Measurements from ENCODE around the gene TMEM163. TPM values are rescaled to one million over a fixed set of nuclear protein-coding genes. Genes with fewer than 3 reads are reported as not detected.
"Not testable (repeated sequence)": the region's sequence is repeated elsewhere in the genome, so short reads cannot be mapped to it uniquely, and the experiment has no call there.

Gene TMEM163
- polyA plus RNA-seq, 1 donor = 0.72 TPM

- peak; percentile 2 for DNase-seq
Observed at GRCh38 chr2:134610871-134611270, 107.9 kb downstream of the TMEM163 start.

DNA sequence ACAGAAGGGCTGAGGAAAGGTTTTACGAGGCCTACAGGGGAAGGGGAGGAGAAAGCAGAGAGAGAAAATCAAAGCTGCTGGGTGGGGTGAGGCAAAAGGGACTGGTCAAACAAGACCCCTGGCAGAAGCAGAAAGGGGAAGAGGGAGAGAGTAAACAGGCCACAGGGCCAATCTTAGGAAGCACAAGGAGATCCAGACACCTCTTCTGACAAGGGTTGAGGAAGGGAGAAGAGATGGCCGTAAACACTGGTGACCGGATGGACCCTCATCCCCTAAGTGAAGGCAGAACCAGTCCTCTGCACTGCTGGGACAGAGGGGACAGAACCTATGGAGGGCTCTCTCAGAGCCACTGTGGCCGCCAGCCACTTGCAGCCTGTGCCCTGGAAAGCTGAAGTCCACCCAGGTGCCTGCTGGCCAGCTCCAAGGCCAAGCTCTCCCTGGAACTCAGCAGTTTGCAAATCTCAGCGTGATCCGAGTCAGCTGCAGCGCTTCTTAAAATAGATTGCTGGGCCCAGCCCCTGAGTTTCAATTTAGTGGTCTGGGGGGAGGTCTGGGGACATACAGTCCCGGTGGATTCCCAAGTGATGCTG, 108.8 kb downstream of the TMEM163 start:
- DNase-seq = peak; percentile 23

DNA sequence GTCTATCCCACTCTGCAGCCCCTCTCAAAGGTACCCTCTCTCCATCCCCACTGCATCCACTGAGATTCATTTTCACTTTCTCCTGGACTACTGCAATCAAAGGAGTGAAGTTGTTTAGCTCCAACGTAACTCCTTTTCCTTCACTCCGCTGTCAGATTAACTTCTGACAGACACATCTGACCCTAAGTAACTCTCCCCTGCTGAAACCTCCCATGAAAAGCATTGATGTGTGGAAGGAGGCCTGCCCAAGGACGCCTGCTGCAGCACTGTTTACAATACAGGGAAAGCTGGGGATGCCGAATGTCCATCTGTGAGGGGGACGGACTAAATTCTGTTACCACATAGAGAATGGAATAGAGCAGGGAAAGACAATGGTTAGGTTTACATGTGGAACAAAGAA, 114.8 kb downstream of the TMEM163 start:
- DNase-seq = no peak

GRCh38 chr2:134602666-134603065, 116.1 kb downstream of the TMEM163 start:
- no peak for DNase-seq

DNA sequence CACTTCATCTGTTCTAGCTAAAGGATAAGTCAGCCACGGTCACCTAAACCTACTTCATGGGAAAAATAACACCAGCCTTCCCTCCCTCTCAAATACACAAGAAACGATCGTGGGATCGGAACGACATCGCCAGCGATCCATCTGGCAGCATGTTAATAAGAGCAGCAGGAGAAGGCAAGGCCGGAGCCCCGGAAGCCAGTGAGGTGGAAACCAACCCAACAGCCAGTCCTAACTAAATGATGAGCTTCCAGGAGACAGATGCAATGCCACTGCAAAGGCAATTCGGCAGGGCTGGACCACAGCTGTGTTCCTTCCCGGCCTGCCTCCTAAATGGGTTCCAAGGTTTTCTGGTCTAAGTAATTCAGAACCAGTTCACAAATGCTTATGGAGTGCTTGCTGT, 117.5 kb downstream of the TMEM163 start:
- DNase-seq = no peak

GRCh38 chr2:134600208-134600607, 118.6 kb downstream of the TMEM163 start:
- DNase-seq = no peak

DNA sequence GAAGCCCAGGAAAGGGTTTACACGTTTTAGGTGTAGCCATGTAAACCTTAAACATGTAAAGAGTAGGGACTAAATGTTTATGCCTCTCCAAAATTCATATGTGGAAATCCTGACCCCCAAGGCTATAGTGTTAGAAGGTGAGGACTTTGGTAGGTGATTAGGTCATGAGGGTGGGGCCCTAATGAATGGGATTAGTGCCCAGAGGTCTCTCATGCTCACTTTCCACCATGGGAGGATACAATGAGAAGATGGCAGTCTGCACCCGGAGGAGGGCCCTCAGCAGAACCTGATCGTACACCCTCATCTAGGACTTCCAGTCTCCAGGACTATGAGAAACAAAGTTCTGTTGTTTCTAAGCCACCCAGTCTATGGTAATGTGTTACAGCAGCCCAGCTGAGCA, 119.6 kb downstream of the TMEM163 start:
- DNase-seq = no peak

DNA sequence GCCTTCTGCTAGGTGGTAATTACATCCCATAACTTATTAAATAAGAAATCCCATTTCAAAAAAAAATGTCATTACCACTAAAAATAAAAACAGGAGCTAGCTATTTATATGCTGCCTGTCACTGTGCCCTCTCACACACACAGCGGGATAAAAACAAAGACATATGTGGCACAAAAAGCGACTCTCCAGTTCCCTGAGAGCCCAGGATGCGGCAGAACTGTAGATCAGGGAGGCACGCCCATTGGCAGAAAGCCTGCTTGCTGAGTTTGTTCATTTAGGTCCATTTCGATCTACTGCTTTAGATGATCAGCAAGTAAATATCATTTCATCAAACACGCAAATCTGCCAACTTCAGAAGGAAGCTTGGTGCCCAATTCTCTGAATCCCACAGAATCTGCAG, 124.4 kb downstream of the TMEM163 start:
- no peak for DNase-seq

DNA sequence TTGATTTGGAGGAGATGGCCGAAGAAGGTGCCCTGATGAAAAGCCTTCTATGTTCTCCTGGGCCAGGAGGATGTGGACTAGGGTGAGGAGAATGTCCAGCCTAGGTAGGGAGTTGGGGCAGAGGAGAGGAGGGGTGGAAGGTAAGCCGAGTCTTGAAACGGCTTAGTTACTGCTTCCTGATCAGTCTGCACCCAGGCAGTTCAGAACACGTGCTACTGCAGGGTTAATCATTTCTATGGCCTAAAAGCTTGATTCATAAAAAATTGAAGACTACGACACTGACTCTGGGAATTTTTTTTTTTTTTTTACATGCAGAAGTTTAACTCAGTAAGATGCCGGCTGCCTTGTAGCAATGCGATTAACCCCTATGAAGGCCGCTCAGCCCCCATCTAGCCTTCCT, 125.3 kb downstream of the TMEM163 start:
- DNase-seq = no peak

GRCh38 chr2:134592377-134592776, 126.4 kb downstream of the TMEM163 start:
- no peak for DNase-seq

GRCh38 chr2:134591526-134591925, 127.3 kb downstream of the TMEM163 start:
- DNase-seq = no peak

DNA sequence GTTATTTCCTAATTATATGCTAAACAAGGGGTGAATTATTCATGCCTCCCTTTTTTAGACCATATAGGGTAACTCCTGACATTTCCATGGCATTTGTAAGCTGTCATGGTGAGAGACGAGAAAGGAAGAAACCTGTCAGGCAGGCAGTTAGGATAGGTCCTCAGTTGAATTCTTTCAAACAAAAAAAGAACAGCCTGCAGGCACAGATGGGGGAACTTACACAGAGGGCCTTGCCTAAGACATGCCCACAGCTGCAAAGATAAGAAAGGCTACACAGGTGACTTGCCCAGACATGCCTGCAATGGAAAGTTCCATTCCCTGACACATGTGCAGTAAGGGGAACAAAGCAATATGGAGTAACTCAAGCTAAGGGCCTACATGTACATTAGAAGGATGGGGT, 128.1 kb downstream of the TMEM163 start:
- no peak for DNase-seq

- DNase-seq = not testable (repeated sequence)
Observed at GRCh38 chr2:134589171-134590083, 129.4 kb downstream of the TMEM163 start.

DNA sequence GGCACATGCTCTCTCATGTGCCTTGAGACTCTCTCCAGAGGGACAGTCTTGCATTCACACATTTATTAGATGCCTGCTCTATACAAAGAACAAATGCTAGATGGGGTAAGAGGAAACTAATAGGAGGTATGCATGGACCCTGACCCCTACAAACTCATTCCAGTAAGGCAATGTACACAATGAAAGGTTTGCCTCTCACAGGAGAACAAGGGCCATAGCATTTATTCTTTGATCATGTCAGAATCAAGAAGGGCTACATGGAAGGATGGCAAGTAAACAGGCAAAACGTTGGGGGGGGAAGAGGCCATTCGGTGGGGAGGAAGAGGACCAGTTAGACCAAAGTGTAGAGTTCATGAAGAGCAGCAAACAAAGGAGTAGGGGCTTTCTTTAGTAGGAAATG, 130.2 kb downstream of the TMEM163 start:
- no peak for DNase-seq

DNA sequence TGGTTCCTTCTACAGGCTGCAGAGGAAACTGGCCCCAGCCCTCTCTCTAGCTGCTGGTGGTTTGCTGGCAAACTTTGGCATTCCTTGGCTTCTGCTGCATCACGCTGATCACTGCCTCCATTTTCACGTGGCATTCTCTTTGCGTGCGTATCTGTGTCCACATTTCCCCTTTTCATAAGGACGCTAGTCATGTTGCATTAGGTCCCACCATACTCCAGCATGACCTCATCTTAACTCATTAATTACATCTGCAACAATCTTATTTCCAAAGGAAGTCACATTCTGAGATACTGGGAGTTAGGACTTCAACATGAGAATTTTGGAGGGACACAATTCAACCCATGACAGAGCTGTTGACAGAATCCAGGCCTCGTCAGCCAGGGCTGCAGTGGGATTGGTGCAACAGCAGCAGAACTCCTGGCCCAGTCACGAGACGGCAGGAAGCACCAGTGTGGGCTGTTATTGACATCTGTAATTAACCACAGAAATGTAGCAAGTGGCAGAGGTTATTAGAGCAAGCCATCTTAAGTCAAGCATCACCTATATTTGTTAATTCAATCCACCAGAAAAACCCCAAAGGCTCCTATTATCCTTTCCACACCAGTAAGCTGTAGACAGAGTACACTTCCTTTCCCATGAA, 132.4 kb downstream of the TMEM163 start:
- DNase-seq = no peak

DNA sequence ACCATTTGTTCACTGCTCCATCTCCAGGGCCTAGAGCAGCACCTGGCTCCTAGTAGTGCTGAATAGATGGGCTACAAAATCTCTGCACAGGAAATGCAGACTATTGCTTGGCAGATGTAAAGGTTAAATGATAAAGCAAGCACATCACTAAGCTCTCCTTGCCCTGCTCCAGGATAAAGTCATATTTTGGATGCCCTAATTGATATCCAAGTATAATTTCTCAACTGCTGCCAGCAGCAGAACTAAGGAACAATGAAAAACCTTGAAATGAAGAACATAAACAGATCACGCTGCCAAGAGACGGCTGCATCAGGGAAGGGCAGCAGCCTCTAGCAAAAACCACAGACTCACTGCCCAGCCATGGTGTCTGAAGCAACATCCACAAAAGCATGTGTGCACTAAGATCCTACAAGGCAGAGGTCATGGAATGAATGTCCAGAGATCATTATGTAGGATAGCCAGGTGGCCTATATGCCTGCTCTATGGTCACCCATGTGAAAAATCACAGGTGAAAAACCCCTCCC, 134.7 kb downstream of the TMEM163 start:
- no peak for DNase-seq

DNA sequence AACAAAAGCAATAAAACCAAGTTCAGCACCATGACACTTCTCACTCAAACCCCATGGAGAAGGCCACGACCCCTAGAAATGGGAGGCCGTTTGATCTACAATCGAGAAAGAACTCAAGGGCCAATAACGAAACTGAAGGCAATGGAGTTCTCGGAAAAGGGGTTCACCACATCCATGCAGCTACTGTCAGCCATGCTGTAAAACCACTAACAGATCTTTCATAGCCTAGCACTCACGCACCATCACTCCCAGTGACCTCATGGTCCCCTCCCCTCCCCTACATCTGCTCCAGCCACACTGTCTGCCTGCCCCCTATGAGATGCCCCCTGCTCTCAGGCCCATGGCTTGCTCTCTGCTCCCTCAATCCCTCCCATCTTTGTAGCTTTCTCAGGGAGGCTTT, 135.3 kb downstream of the TMEM163 start:
- DNase-seq = no peak

DNA sequence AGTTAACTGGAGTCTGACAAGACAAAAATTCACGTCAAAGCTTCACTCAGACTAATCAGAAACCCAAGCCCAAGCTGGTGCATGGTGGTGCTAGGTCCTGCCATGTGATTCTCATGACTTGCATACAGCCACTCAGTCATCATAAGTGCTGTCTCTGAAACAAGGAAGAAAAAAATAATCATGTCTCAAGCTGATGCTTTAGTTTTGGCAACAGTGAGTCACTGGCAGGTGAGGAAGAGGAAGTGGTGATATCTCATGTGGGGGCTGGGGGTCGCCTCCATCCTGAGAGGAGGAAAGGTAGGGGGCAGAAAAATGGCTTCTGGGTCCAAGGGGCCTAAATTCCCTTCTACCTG, 136.3 kb downstream of the TMEM163 start:
- DNase-seq = no peak

DNA sequence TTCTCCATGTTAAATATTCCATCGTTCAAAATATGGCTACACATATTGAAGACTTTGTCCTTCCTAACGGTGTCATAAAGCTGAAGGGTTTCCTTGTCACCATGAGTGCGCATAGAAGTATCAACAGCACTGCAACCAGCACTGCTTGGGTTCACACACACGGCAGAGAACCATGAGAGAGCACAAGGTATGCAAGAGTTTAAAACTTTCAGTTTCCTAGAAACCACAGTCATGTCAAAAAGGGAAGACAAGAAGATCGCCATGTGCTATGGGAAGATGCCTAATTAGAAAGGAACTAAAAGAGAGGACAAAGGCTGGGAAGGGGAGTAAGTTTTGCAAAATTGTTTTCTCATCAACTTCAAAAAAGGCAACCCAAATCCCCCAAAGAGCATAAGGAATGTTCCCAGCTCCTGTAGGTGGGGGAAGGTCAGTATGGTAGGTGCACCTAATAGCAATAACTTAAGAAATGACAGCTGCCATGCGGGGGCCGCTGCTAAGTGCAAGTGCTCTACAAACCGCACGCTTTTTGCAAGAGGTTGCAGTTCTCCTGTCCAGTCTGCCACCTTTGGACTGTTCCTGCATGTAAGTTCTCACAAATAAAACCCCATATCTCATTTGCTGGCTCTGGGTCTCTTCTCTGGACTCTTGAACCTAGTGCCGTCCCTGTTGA, 136.8 kb downstream of the TMEM163 start:
- DNase-seq = no peak

GRCh38 chr2:134578316-134578715, 140.5 kb downstream of the TMEM163 start:
- DNase-seq = no peak

- no peak for DNase-seq
Observed at GRCh38 chr2:134576478-134576877, 142.3 kb downstream of the TMEM163 start.

- no peak for DNase-seq
Observed at GRCh38 chr2:134575888-134576287, 142.9 kb downstream of the TMEM163 start.
